OCI-LY3 (cell line): Measurements from ENCODE around the gene PRTFDC1.

Experiments
- EZH2phosphoT487 ChIP-seq: fragments of 200-600 bp; shearing (Covaris generic); IDR thresholded peaks from 2 replicates; pipeline ENCODE4 v1.6.1; 2018; ENCODE audit warnings: antibody characterized with exemption, mixed run types, low read depth
- TF ChIP-seq, protein P1 (sequence below): fragments of 200-600, 300-600 bp; sonication (generic); IDR thresholded peaks from 2 replicates; pipeline ENCODE4 v1.5.1; 2014; ENCODE audit warnings: antibody characterized with exemption, low read length, low read depth

DNA sequence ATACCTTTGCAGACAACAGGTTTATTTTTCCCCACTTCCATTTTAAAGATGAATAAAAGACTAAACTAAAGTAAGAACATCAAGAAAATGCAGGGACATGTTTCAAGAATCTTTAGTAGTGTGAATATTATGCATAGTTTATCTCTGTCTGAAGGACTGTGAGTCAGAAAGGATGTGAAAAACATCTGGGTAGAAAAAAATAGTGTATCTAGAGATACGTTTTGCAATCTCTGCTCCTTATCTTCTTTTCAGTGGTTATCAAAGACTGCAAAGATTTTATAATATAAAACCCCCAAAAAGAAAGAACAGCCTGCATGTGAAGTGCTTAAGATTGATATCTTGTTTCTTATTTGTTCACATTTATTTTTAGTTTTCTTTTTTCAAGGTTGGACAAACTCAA lies 126.9 kb downstream of the PRTFDC1 start:
- TF ChIP-seq, protein P1, sequence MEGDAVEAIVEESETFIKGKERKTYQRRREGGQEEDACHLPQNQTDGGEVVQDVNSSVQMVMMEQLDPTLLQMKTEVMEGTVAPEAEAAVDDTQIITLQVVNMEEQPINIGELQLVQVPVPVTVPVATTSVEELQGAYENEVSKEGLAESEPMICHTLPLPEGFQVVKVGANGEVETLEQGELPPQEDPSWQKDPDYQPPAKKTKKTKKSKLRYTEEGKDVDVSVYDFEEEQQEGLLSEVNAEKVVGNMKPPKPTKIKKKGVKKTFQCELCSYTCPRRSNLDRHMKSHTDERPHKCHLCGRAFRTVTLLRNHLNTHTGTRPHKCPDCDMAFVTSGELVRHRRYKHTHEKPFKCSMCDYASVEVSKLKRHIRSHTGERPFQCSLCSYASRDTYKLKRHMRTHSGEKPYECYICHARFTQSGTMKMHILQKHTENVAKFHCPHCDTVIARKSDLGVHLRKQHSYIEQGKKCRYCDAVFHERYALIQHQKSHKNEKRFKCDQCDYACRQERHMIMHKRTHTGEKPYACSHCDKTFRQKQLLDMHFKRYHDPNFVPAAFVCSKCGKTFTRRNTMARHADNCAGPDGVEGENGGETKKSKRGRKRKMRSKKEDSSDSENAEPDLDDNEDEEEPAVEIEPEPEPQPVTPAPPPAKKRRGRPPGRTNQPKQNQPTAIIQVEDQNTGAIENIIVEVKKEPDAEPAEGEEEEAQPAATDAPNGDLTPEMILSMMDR, result no peak
- no peak for TF ChIP-seq EZH2phosphoT487
